Suprapubic skin (tissue), 4 donors: Measurements from ENCODE around the gene OSTF1.

ENCODE experiments used
- POLR2A ChIP-seq, 2 donors: fragments of 450-650 bp; IDR thresholded peaks; one replicate each; pipeline ENCODE4 v1.6.1; 2017; ENCODE audit warnings: antibody characterized with exemption in 2 of 2, mild to moderate bottlenecking in 2 of 2, moderate library complexity in 2 of 2
- POLR2AphosphoS5 ChIP-seq, 3 donors: sonication (generic); formaldehyde crosslinking; IDR thresholded peaks; one replicate each; pipeline ENCODE4 v1.6.1; 2017; ENCODE audit warnings: antibody characterized with exemption in 3 of 3
- TF ChIP-seq, protein P1 (sequence below), 2 donors: fragments of 200-600 bp in 1 of 2; fragments of 450-650 bp in 1 of 2; sonication (generic) in 1 of 2; IDR thresholded peaks; one replicate each; pipeline ENCODE4 v1.5.1; 2016 to 2019; ENCODE audit warnings: antibody characterized with exemption in 2 of 2, mild to moderate bottlenecking in 1 of 2, moderate library complexity in 1 of 2

GRCh38 chr9:75150512-75150911 is 62.2 kb downstream of the OSTF1 start:
- TF ChIP-seq, protein P1, sequence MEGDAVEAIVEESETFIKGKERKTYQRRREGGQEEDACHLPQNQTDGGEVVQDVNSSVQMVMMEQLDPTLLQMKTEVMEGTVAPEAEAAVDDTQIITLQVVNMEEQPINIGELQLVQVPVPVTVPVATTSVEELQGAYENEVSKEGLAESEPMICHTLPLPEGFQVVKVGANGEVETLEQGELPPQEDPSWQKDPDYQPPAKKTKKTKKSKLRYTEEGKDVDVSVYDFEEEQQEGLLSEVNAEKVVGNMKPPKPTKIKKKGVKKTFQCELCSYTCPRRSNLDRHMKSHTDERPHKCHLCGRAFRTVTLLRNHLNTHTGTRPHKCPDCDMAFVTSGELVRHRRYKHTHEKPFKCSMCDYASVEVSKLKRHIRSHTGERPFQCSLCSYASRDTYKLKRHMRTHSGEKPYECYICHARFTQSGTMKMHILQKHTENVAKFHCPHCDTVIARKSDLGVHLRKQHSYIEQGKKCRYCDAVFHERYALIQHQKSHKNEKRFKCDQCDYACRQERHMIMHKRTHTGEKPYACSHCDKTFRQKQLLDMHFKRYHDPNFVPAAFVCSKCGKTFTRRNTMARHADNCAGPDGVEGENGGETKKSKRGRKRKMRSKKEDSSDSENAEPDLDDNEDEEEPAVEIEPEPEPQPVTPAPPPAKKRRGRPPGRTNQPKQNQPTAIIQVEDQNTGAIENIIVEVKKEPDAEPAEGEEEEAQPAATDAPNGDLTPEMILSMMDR (IDR thresholded peaks at IDR 0.05) = no peak
- TF ChIP-seq POLR2A (IDR thresholded peaks at IDR 0.05) (no peak), POLR2AphosphoS5 (IDR thresholded peaks at IDR 0.05) (no peak)
